ENCODE results near the gene PGR. TPM values are rescaled to one million over a fixed set of nuclear protein-coding genes. Genes with fewer than 3 reads are reported as not detected.

The PGR gene
- total RNA-seq, 1 experiment from 2014 or later: not detected

DNA sequence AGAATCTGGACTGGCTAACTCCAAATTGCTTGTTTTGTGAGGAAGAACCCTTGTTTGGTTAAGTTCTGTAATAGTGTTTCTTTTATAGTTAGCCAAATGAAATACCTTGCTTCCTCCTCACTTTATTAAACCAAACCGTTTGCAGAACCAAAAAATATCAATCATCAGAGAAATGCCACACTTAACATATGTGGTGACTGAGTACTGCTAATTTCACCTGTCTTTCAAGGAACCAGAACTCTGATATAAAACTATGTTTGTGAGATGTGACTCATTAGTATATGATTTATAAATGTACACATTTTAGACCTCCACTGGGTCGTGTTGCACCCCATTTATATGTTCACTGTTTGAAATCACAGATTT lies 119.9 kb downstream of the PGR start:
- H3K36me3 ChIP-seq (ENCODE audit: control insufficient read depth, insufficient read depth, low read length): no peaks in the 10 kb centered on the region
- CTCF ChIA-PET: no interaction called here
- in situ Hi-C loops (cut with HindIII; ENCODE audit: low pct_unique_long_range_greater_than_20kb, low sequenced_read_pairs): no loop called here
- ATAC-seq (no peak), DNase-seq (ENCODE audit: low read depth, low spot score) (no peak)
- no peaks in the 10 kb centered on the region for H3K4me1 ChIP-seq (ENCODE audit: control insufficient read depth, insufficient read depth, low read length)
- no peaks in the 10 kb centered on the region for H3K9me3 ChIP-seq (ENCODE audit: control insufficient read depth, insufficient read depth, low read depth, low read length)
- 0 out of 2 replicates have a peak, but pooled peaks cover 2% of the 10 kb centered on the region for H3K27me3 ChIP-seq (ENCODE audit: control insufficient read depth, insufficient read depth, low read length)
- POLR2A ChIA-PET: no interaction called here
- no peak overlapping the region for H3K4me3 ChIP-seq (ENCODE audit: low read depth in 2 of 2, low read length in 2 of 2)
- intact Hi-C loops (cut with micrococcal nuclease; ENCODE audit: unreplicated experiment): no loop called here
- no TSS peak for BruUV-seq (replicated peaks)
- no peak overlapping the region for H3K27ac ChIP-seq (ENCODE audit: low read length)
- TF ChIP-seq, protein P1, sequence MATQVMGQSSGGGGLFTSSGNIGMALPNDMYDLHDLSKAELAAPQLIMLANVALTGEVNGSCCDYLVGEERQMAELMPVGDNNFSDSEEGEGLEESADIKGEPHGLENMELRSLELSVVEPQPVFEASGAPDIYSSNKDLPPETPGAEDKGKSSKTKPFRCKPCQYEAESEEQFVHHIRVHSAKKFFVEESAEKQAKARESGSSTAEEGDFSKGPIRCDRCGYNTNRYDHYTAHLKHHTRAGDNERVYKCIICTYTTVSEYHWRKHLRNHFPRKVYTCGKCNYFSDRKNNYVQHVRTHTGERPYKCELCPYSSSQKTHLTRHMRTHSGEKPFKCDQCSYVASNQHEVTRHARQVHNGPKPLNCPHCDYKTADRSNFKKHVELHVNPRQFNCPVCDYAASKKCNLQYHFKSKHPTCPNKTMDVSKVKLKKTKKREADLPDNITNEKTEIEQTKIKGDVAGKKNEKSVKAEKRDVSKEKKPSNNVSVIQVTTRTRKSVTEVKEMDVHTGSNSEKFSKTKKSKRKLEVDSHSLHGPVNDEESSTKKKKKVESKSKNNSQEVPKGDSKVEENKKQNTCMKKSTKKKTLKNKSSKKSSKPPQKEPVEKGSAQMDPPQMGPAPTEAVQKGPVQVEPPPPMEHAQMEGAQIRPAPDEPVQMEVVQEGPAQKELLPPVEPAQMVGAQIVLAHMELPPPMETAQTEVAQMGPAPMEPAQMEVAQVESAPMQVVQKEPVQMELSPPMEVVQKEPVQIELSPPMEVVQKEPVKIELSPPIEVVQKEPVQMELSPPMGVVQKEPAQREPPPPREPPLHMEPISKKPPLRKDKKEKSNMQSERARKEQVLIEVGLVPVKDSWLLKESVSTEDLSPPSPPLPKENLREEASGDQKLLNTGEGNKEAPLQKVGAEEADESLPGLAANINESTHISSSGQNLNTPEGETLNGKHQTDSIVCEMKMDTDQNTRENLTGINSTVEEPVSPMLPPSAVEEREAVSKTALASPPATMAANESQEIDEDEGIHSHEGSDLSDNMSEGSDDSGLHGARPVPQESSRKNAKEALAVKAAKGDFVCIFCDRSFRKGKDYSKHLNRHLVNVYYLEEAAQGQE (IDR thresholded peaks at IDR 0.05; ENCODE audit: insufficient read depth in 1 of 2, low read depth in 2 of 2, low read length in 1 of 2): no peak
- TF ChIP-seq TCF7L2 (IDR thresholded peaks at IDR 0.05; ENCODE audit: low read depth, low read length) (no peak), POLR2AphosphoS5 (IDR thresholded peaks at IDR 0.05; ENCODE audit: low read depth, low read length) (no peak), SIN3A (IDR thresholded peaks at IDR 0.05; ENCODE audit: borderline replicate concordance, insufficient read depth, low read depth, low read length) (no peak)
- TF ChIP-seq, protein P2, sequence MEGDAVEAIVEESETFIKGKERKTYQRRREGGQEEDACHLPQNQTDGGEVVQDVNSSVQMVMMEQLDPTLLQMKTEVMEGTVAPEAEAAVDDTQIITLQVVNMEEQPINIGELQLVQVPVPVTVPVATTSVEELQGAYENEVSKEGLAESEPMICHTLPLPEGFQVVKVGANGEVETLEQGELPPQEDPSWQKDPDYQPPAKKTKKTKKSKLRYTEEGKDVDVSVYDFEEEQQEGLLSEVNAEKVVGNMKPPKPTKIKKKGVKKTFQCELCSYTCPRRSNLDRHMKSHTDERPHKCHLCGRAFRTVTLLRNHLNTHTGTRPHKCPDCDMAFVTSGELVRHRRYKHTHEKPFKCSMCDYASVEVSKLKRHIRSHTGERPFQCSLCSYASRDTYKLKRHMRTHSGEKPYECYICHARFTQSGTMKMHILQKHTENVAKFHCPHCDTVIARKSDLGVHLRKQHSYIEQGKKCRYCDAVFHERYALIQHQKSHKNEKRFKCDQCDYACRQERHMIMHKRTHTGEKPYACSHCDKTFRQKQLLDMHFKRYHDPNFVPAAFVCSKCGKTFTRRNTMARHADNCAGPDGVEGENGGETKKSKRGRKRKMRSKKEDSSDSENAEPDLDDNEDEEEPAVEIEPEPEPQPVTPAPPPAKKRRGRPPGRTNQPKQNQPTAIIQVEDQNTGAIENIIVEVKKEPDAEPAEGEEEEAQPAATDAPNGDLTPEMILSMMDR (IDR thresholded peaks at IDR 0.05): no peak

DNA sequence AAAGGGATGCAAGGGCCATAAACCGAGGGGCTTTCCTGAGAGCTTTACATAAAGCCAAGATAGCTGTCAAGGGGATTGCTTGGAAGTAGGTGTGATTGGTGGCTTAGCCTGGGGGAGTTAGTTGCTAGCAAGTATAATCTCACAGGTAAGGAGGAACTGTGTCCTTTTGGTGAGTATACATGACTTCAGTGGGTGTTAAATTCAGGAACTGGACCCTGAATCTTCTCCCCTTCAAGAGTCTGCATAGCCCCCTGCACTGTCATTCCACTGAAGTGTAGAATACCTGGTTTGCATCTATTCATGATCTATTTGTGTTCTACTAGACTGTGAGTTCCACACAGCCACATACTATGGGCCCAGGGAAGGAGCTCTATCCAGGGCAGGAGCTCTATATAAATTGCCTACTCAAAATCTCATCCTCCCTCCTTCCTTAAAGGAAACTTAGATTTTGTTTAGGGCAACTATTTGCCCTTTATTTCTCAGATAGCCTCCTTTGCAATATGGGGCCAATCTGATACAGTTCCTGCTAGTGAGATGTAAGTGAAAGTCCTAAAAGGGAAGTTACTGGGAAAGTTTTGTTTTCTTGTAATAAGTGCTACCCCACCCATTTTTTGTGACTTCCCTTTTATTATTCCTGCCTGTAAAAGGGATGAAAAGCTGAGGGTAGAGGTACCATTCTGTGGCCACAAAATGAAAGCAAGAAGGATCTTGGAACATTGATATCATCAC lies 120.5 kb downstream of the PGR start:
- Histone ChIP-seq H3K36me3 (ENCODE audit: control insufficient read depth, insufficient read depth, low read length) (no peaks in the 10 kb centered on the region), H3K27ac (ENCODE audit: low read length) (no peak overlapping the region), H3K4me3 (ENCODE audit: low read depth in 2 of 2, low read length in 2 of 2) (no peak overlapping the region), H3K27me3 (ENCODE audit: control insufficient read depth, insufficient read depth, low read length) (0 out of 2 replicates have a peak, but pooled peaks cover 3% of the 10 kb centered on the region), H3K4me1 (ENCODE audit: control insufficient read depth, insufficient read depth, low read length) (no peaks in the 10 kb centered on the region), H3K9me3 (ENCODE audit: control insufficient read depth, insufficient read depth, low read depth, low read length) (no peaks in the 10 kb centered on the region)
- POLR2A ChIA-PET: no interaction called here
- in situ Hi-C loops (cut with HindIII; ENCODE audit: low pct_unique_long_range_greater_than_20kb, low sequenced_read_pairs) (no loop called here), intact Hi-C loops (cut with micrococcal nuclease; ENCODE audit: unreplicated experiment) (no loop called here)
- no TSS peak for BruUV-seq (replicated peaks)
- ATAC-seq (no peak), DNase-seq (ENCODE audit: low read depth, low spot score) (no peak)
- no peak for TF ChIP-seq SIN3A (IDR thresholded peaks at IDR 0.05; ENCODE audit: borderline replicate concordance, insufficient read depth, low read depth, low read length)
- TF ChIP-seq TCF7L2 (IDR thresholded peaks at IDR 0.05; ENCODE audit: low read depth, low read length): no peak
- TF ChIP-seq, protein P2 (IDR thresholded peaks at IDR 0.05): no peak
- no peak for TF ChIP-seq POLR2AphosphoS5 (IDR thresholded peaks at IDR 0.05; ENCODE audit: low read depth, low read length)
- TF ChIP-seq, protein P1 (IDR thresholded peaks at IDR 0.05; ENCODE audit: insufficient read depth in 1 of 2, low read depth in 2 of 2, low read length in 1 of 2): no peak
- CTCF ChIA-PET: interaction anchor here (0.6 kb wide), 1 partner anchor 284 kb away, joined by 3 read pairs; no protein-coding TSS in a partner anchor

Measured in Panc1 (cell line).